ENCODE measurements around the gene TIMM22. TPM values are rescaled to one million over a fixed set of nuclear protein-coding genes. Genes with fewer than 3 reads are reported as not detected.

TIMM22 gene
- total and polyA plus RNA-seq, 2 donors (not counting 1 experiment from before 2014, with no cell fraction given), result 4.1 to 9.5 TPM

GRCh38 chr17:1011760-1012735 lies 15.1 kb downstream of the TIMM22 start:
- POLR2A ChIA-PET, result no interaction called here
- intact Hi-C loops (cut with micrococcal nuclease), result no loop called here
- Histone ChIP-seq H3K4me1 (ENCODE audit: control insufficient read depth in 2 of 2, insufficient read depth in 2 of 2, low read length in 2 of 2) (no peaks in the 10 kb centered on the region), H4K20me1 (ENCODE audit: control insufficient read depth, insufficient read depth, low read length, poor library complexity, severe bottlenecking) (no peaks in the 10 kb centered on the region), H3K4me2 (replicated peaks; ENCODE audit: low read depth, low read length, poor library complexity, severe bottlenecking) (no peak overlapping the region), H3K36me3 (replicated peaks in 1 of 2; ENCODE audit: control extremely low read depth in 1 of 2, control insufficient read depth in 1 of 2, extremely low read depth in 1 of 2, insufficient read depth in 2 of 2, low read length in 1 of 2) (peaks cover 0 to 42% of the 10 kb centered on the region in 2 experiments), H3K27ac (ENCODE audit: low read length in 2 of 2) (no peak overlapping the region), H3K4me3 (ENCODE audit: control extremely low read depth in 1 of 5, extremely low read depth in 1 of 5, insufficient read depth in 1 of 5, low read depth in 2 of 5, low read length in 4 of 5) (no peak overlapping the region), H3K79me2 (ENCODE audit: control insufficient read depth, insufficient read depth, low read length) (no peaks in the 10 kb centered on the region), H3K9me3 (ENCODE audit: control extremely low read depth in 1 of 3, control insufficient read depth in 2 of 3, insufficient read depth in 1 of 3, low read length in 2 of 3) (no peaks in the 10 kb centered on the region), H3K27me3 (replicated peaks in 1 of 4; ENCODE audit: control extremely low read depth in 1 of 4, control insufficient read depth in 3 of 4, insufficient read depth in 4 of 4, low read length in 3 of 4) (no peaks in the 10 kb centered on the region), H3K9ac (ENCODE audit: low read length) (no peak overlapping the region), H2AFZ (ENCODE audit: insufficient read depth, low read depth, low read length, poor library complexity, severe bottlenecking) (no peak overlapping the region)
- no peak for DNase-seq
- Mint-ChIP-seq H3K9me3 (ENCODE audit: insufficient read depth) (no peaks in the 10 kb centered on the region), H3K4me1 (no peaks in the 10 kb centered on the region), H3K27me3 (no peaks in the 10 kb centered on the region), H3K4me3 (no peak overlapping the region), H3K27ac (no peak overlapping the region)
- 95% methylated on average over 42 of the region's 57 CpGs for WGBS (ENCODE audit: insufficient coverage)
- ATAC-seq (ENCODE audit: low read depth), result no peak
- CTCF ChIA-PET, result no interaction called here
- no peak for TF ChIP-seq EZH2 (IDR thresholded peaks at IDR 0.05; ENCODE audit: borderline replicate concordance, insufficient read depth, low read depth, low read length, poor library complexity, severe bottlenecking)
- TF ChIP-seq, protein P1, sequence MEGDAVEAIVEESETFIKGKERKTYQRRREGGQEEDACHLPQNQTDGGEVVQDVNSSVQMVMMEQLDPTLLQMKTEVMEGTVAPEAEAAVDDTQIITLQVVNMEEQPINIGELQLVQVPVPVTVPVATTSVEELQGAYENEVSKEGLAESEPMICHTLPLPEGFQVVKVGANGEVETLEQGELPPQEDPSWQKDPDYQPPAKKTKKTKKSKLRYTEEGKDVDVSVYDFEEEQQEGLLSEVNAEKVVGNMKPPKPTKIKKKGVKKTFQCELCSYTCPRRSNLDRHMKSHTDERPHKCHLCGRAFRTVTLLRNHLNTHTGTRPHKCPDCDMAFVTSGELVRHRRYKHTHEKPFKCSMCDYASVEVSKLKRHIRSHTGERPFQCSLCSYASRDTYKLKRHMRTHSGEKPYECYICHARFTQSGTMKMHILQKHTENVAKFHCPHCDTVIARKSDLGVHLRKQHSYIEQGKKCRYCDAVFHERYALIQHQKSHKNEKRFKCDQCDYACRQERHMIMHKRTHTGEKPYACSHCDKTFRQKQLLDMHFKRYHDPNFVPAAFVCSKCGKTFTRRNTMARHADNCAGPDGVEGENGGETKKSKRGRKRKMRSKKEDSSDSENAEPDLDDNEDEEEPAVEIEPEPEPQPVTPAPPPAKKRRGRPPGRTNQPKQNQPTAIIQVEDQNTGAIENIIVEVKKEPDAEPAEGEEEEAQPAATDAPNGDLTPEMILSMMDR (IDR thresholded peaks at IDR 0.05), result no peak
